Caco-2 (cell line): ENCODE measurements around the gene NOX5. TPM values are rescaled to one million over a fixed set of nuclear protein-coding genes. Genes with fewer than 3 reads are reported as not detected.
A peak's percentile ranks its signal among the peaks of the same experiment; 100 is the strongest.

ENCODE experiments used
- BruUV-seq: library from RNA; stranded (reverse); fragments of 400-500 nt; replicated peaks from 2 replicates; lab custom pipeline; 2021; lab: Mats Ljungman, UMichigan
- CTCF ChIA-PET: fragments of 300-600 bp; sonication (Branson Sonifier 250); formaldehyde crosslinking; loops from one replicate; lab custom pipeline; 2022; ENCODE audit warnings: antibody characterized with exemption; lab: Charles Lee
- POLR2A ChIA-PET: fragments of 300-600 bp; sonication (Branson Sonifier 250); formaldehyde crosslinking; loops from one replicate; lab custom pipeline; 2022; ENCODE audit warnings: antibody characterized with exemption; lab: Charles Lee
- DNase-seq, 2 experiments: peaks; one replicate each; pipeline versions ENCODE4 v3.0.0 to v3.0.0-alpha.2; 2020 to 2022
- H3K27me3 ChIP-seq: replicated peaks from 2 replicates; pipeline ENCODE4 v1.6.0; 2011; ENCODE audit warnings: low read length; ENCODE audit not compliant: control insufficient read depth, insufficient read depth
- H3K36me3 ChIP-seq: 2 replicates; pipeline ENCODE4 v1.5.1; 2011; ENCODE audit warnings: low read length; ENCODE audit not compliant: control insufficient read depth, insufficient read depth
- H3K4me1 ChIP-seq: fragments of 250-450 bp; sonication (Bioruptor Pico); 2 replicates; pipeline ENCODE4 v1.5.1; 2020; ENCODE audit warnings: mild to moderate bottlenecking
- H3K4me3 ChIP-seq: 2 replicates; pipeline ENCODE4 v1.5.1; 2011; ENCODE audit warnings: low read depth, mild to moderate bottlenecking, control low read depth, low read length
- H3K9me3 ChIP-seq: fragments of 250-450 bp; sonication (Bioruptor Pico); 2 replicates; pipeline ENCODE4 v1.5.1; 2020; ENCODE audit warnings: mild to moderate bottlenecking, moderate library complexity
- H3K27ac Mint-ChIP-seq: one replicate; pipeline ENCODE4 v1.8.0; 2022; ENCODE audit warnings: mixed read lengths; ENCODE audit not compliant: unreplicated experiment
- H3K27me3 Mint-ChIP-seq: one replicate; pipeline ENCODE4 v1.8.0; 2022; ENCODE audit warnings: mixed read lengths; ENCODE audit not compliant: insufficient read depth, unreplicated experiment
- H3K36me3 Mint-ChIP-seq: one replicate; pipeline ENCODE4 v1.8.0; 2022; ENCODE audit warnings: mild to moderate bottlenecking, mixed read lengths; ENCODE audit not compliant: insufficient read depth, unreplicated experiment
- H3K4me1 Mint-ChIP-seq: one replicate; pipeline ENCODE4 v1.8.0; 2022; ENCODE audit warnings: low read depth, mixed read lengths; ENCODE audit not compliant: unreplicated experiment
- H3K4me3 Mint-ChIP-seq: one replicate; pipeline ENCODE4 v1.8.0; 2022; ENCODE audit warnings: mild to moderate bottlenecking, moderate library complexity, mixed read lengths; ENCODE audit not compliant: unreplicated experiment
- H3K9me3 Mint-ChIP-seq: one replicate; pipeline ENCODE4 v1.8.0; 2022; ENCODE audit warnings: mixed read lengths; ENCODE audit not compliant: unreplicated experiment
- intact Hi-C: fragments of 100-400 bp; cut with micrococcal nuclease; formaldehyde crosslinking; loops from one replicate; pipeline ENCODE4 v1.10.0; 2022; ENCODE audit not compliant: unreplicated experiment
- total RNA-seq: library from RNA; stranded (reverse); gene quantifications from 2 replicates; pipeline ENCODE4 v1.2.3, GENCODE V29; 2022
- TF ChIP-seq, protein P1 (sequence below), 2 experiments: fragments of 200-600 bp in 1 of 2; IDR thresholded peaks; 1 replicate in 1 of 2; 2 replicates in 1 of 2; pipeline versions ENCODE4 v1.5.1 to v1.8.0; 2011 to 2022; ENCODE audit warnings: antibody characterized with exemption in 1 of 2, control low read depth in 1 of 2, inconsistent platforms in 1 of 2, low read depth in 1 of 2, low read length in 1 of 2, mild to moderate bottlenecking in 1 of 2, moderate library complexity in 1 of 2; ENCODE audit not compliant: insufficient read depth in 1 of 2, severe bottlenecking in 1 of 2, unreplicated experiment in 1 of 2

The NOX5 gene
- total RNA-seq, 1 experiment from 2014 or later = 0.05 TPM

DNA sequence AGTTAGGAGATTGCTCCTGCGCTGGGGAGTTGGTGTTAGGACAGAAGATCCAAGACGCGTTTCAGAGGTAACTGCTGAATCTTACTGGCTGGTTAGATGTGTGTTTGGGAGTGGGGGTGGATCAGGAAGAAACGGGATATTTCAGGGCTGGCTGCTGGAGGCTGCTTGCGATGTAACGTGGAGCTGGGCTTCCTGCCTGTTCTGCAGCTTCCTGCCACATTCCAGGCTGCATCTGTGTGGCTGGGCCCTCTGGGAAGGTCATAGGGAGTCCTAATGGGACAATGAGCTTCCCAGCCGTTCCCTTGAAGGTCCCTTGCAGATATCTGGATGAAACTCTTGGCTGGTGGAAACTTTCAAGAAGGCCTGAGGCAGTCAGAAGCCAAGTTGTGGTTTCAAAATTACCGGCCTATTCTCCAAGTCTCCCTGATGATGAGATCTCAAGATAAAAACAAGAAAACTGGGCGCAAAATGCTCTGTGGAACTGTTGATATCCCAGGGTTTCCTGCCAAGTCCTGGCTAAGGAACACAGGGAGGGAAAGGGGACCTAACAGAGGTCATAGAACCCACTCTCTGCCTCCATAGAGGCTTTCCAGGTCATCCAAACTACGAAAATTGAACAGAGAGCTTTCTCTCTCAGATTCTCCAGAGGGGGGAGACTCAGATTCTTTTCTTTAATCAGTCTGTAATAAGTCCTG lies 67.0 kb downstream of the NOX5 start:
- Mint-ChIP-seq H3K36me3 (no peaks in the 10 kb centered on the region), H3K27me3 (peaks cover 9% of the 10 kb centered on the region), H3K9me3 (no peaks in the 10 kb centered on the region), H3K4me3 (no peak overlapping the region), H3K27ac (peak overlapping the region; percentile 7), H3K4me1 (no peaks in the 10 kb centered on the region)
- intact Hi-C loops = no loop called here
- no peaks in the 10 kb centered on the region for H3K27me3 ChIP-seq
- ChIA-PET CTCF (no interaction called here), POLR2A (no interaction called here)
- TF ChIP-seq, protein P1, sequence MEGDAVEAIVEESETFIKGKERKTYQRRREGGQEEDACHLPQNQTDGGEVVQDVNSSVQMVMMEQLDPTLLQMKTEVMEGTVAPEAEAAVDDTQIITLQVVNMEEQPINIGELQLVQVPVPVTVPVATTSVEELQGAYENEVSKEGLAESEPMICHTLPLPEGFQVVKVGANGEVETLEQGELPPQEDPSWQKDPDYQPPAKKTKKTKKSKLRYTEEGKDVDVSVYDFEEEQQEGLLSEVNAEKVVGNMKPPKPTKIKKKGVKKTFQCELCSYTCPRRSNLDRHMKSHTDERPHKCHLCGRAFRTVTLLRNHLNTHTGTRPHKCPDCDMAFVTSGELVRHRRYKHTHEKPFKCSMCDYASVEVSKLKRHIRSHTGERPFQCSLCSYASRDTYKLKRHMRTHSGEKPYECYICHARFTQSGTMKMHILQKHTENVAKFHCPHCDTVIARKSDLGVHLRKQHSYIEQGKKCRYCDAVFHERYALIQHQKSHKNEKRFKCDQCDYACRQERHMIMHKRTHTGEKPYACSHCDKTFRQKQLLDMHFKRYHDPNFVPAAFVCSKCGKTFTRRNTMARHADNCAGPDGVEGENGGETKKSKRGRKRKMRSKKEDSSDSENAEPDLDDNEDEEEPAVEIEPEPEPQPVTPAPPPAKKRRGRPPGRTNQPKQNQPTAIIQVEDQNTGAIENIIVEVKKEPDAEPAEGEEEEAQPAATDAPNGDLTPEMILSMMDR (IDR thresholded peaks at IDR 0.05; ENCODE audit: insufficient read depth in 1 of 2, low read depth in 1 of 2, low read length in 1 of 2, severe bottlenecking in 1 of 2, unreplicated experiment in 1 of 2) = no peak
- H3K9me3 ChIP-seq = no peaks in the 10 kb centered on the region
- no TSS peak for BruUV-seq
- no peaks in the 10 kb centered on the region for H3K4me1 ChIP-seq
- no peak for DNase-seq
- H3K4me3 ChIP-seq = no peak overlapping the region
- no peaks in the 10 kb centered on the region for H3K36me3 ChIP-seq

DNA sequence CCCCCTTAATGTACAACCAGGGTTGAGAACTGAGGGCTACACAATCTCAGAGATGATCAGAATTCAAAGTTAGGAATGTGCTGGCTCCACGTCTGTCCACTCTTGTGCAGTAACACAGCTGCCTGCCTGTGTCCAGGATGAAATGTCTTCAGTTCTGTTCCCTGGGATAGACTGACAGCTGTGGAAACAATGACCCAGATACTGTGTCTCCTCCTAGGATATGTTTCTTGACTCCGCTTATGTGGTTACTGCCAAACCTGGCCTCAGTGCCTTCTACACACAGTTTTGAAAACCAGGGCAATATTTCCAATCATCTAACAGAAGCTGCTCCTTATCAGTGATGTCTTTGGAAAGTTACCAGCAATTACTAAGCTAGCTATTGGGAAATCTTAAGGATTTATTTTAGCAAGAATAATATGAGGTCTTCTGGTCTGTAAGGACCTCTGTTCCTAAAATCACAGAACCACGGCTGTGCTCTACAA lies 67.6 kb downstream of the NOX5 start:
- TF ChIP-seq, protein P1 (IDR thresholded peaks at IDR 0.05; ENCODE audit: insufficient read depth in 1 of 2, low read depth in 1 of 2, low read length in 1 of 2, severe bottlenecking in 1 of 2, unreplicated experiment in 1 of 2) = no peak
- Mint-ChIP-seq H3K36me3 (no peaks in the 10 kb centered on the region), H3K4me3 (no peak overlapping the region), H3K4me1 (no peaks in the 10 kb centered on the region), H3K27ac (no peak overlapping the region), H3K27me3 (peaks cover 9% of the 10 kb centered on the region), H3K9me3 (no peaks in the 10 kb centered on the region)
- no peaks in the 10 kb centered on the region for H3K4me1 ChIP-seq
- ChIA-PET POLR2A (no interaction called here), CTCF (no interaction called here)
- DNase-seq = no peak
- H3K4me3 ChIP-seq = no peak overlapping the region
- no peaks in the 10 kb centered on the region for H3K27me3 ChIP-seq
- H3K9me3 ChIP-seq = no peaks in the 10 kb centered on the region
- no peaks in the 10 kb centered on the region for H3K36me3 ChIP-seq
- BruUV-seq = no TSS peak
- intact Hi-C loops = no loop called here

DNA sequence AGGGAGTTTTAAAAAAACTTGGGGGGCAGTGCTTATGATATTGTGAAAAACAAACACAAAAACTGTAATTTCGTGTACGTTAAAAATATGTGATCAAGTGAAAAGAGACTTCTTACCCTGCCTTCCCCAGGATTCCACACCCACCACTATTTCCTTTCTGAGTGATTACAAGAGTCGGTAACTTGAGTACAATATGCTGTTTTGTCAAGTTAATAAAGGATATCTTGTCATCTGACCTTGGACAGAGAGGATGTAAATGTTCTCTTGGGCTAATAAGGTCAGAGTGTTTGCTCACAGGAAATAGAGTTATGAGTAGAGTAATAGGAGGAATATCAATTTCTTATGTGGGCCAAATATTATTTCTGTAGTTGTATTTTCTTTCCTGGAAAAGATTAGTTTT lies 68.1 kb downstream of the NOX5 start:
- H3K9me3 ChIP-seq = no peaks in the 10 kb centered on the region
- no TSS peak for BruUV-seq
- CTCF ChIA-PET = no interaction called here
- no peaks in the 10 kb centered on the region for H3K27me3 ChIP-seq
- no peaks in the 10 kb centered on the region for H3K36me3 Mint-ChIP-seq
- no peak overlapping the region for H3K4me3 ChIP-seq
- H3K36me3 ChIP-seq = no peaks in the 10 kb centered on the region
- no peak overlapping the region for H3K4me3 Mint-ChIP-seq
- no peaks in the 10 kb centered on the region for H3K9me3 Mint-ChIP-seq
- no peaks in the 10 kb centered on the region for H3K4me1 Mint-ChIP-seq
- TF ChIP-seq, protein P1 (IDR thresholded peaks at IDR 0.05; ENCODE audit: insufficient read depth in 1 of 2, low read depth in 1 of 2, low read length in 1 of 2, severe bottlenecking in 1 of 2, unreplicated experiment in 1 of 2) = no peak
- intact Hi-C loops = no loop called here
- DNase-seq = no peak
- H3K27ac Mint-ChIP-seq = no peak overlapping the region
- POLR2A ChIA-PET = no interaction called here
- H3K27me3 Mint-ChIP-seq = peaks cover 12% of the 10 kb centered on the region
- no peaks in the 10 kb centered on the region for H3K4me1 ChIP-seq
